NCI-H2029 treated with DMSO at 0.1 percent for 48 hours (cell line): ENCODE measurements around the gene ABCC9.

Source experiments
- DNase-seq: peaks from one replicate; lab custom pipeline; 2025; lab: John Stamatoyannopoulos, UW

The ABCC9 gene

DNA sequence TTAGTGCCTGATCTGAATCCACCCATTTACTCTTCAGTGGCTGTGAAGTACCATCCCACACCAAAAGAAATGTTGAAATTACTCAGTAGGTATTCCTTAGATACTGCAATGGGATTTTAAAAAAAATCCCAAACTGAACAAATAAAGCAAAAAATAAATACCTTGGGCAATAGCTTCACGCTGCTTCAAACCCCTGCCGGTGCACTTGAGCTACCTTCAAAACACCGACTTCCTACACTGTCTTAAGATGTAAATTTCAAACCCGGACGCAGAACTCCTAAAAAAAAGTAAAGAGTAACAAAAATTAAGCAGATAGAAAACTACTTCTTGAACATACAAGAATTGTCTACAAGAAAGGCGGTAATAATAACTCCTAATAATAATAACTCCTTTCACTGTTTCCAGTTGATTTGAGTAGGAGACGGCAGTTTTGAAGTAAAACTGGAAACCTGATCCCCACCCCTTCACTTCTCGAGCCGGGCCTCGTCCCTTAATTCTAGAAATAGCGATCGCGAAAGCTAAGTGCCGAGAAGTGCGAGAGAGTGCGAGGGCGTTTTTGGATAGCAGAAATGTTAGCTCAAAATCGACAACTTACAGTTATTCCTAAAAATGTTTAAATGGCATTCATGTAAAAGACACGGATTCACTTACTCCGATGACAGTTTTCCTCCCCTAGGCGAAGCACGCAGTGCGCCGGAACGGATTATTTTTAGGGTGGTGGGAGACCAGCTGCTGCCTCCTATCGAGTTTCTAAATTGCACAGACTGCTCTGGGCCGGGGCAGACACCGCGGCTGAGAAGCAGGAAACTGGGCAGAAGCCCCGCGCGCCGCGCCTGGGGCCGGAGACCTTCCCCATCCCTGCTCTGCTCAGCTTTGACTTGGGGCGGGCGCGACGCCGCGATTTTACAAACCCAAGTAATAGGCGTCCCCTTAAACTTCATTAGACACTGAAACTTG is at the start of gene ABCC9:
ABCC9 (minus strand) TSS at position 878 of the 957 bp plus-strand sequence. CDS start 4,752 bp downstream, outside the sequence.
- no peak for DNase-seq

DNA sequence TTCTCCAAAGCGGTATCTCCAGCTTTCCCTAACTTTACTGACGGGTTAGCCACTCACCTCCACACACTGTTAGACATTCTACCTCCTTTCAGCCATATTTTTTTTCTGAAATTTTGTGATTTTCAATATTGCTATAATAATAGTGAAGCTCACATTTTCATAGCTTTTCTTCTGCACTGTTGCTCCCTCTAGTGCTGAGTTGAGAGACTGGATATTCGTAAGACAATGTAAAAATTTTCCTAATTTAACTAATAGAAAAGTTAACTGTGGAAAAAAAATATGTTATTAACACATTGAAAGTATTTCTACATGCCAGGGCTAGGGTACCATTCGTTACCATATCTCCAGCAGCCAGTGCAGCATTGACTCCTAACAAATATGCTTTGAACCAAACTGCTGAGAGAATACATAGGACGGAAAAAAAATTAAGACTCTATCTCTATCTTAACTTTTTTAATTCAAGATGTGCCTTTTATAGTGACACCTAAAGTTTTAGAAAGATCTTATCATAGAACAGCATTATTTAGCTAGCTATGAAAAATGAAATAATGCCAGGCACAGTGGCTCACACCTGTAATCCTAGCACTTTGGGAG is 48.7 kb upstream of the ABCC9 start:
- no peak for DNase-seq

DNA sequence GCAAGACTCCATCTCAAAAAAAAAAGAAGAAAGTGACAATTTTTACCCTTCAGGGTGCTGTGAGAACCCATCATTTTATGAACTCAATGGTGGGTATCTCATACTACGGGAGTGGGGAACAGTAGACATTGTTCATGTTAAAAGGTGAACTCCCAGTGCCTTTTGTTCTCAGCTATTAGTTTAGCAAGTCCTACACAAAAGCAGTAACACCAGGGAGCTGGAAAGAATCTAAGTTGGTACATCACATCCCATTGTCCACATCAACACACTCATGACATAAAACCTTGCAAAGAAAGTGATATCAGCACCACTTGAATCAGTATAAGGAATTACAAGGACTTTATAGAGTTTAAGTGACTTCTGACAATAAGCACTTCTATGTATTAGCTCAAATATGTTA is 47.4 kb upstream of the ABCC9 start:
- no peak for DNase-seq

DNA sequence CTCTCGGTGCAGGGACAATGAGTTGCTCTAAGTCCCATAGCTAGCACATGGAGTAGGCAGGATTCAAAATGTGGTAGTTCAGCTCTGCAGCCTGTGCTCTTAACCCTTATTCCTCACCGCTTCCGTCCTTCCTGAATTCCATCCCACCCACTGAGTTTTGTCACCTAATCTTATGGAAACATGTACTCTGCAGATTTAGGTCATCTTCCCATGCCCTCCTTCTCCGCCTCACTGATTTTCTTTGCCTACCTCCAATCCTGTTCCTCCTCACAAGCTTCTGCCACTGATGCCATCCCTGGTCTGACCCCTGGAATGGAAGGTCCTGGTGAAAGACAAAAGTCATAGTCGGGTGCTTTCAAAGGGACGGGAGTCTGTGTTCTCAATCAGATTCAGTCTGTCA is 46.5 kb upstream of the ABCC9 start:
- no peak for DNase-seq

DNA sequence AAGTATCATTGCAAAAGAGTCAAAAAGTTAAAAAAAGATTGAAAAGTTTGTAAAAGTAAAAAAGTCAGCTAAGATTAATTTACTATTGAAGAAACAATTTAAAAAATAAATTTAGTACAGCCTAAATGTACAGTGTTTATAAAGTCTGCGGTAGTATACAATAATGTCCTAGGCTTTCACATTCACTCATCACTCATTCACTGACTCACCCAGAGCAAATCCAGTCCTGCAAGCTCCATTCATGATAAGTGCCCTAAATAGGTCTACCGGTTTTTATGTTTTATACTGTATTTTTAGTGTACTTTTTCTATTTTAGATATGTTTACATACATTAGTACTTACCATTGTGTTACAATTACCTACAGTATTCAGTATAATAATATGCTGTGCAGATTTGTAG is 43.9 kb upstream of the ABCC9 start:
- DNase-seq = no peak

DNA sequence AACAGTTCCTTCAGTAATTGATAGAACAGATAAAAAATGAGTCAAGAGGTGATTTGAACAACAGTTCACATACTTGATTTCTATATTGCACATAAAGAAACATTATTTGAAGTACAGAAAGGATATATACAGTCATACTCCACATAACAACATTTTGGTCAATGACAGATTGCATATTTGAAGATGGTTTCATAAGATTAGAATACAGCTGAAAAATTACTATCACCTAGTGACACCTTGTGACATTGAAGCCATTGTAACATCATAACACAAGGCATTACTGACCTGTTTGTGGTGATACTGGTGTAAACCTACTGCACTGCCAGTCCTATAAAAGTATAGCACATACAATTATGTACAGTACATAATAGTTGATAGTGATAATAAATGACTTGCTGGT is 43.1 kb upstream of the ABCC9 start:
- no peak for DNase-seq

DNA sequence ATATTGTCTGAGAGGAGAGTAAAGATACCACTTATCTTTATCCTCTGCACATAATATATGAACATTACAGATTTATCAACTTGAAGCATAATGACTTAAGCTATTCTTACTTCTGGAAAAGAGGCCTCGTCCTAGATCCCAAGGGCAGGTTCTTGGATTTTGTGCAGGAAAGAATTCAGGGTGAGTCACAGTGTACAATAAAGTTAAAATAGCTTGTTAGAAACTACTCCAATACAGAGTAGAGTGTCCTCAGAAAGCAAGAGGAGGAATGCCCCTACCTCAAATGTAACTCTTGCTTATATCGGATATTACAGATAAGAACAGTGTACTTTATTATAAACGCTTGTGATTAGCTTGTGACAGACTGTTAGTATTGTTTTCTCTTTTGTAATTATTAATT is 41.9 kb upstream of the ABCC9 start:
- DNase-seq = no peak

DNA sequence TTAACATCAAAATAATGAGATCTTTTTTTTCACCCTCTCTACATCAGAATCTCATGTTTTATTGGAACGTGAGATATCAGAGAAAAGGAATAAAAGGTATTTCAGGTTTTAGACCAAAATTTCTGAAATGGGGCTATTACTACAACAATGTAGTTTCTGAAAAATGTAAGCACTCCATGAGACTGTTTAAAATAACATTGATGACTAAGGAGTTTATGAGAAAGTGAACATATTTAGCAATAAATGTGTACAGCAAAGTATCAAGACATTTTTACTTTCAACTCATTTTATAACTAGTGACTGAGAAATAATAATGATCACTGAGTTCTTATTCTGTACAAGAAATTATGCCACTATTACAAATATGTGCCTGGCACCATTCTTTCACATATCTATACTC is 39.3 kb upstream of the ABCC9 start:
- no peak for DNase-seq

DNA sequence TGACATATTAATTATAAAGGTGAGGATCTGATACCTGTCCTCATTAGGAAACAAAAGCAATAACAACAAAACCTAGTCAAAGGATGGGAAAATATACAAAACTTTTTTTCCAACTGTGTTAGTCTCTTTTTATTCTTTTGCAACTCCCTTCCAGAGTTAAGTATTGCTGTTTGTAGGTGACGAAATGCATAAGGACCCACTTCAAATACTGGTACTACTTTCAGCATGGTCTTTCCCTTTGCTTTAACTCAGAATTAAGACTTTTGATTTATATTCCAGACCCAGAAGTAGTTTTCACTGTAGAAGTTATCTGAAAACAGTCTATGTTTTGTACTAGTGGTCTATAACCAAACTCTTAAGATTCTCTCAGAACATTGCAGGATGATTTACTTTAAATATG is 34.1 kb upstream of the ABCC9 start:
- no peak for DNase-seq

DNA sequence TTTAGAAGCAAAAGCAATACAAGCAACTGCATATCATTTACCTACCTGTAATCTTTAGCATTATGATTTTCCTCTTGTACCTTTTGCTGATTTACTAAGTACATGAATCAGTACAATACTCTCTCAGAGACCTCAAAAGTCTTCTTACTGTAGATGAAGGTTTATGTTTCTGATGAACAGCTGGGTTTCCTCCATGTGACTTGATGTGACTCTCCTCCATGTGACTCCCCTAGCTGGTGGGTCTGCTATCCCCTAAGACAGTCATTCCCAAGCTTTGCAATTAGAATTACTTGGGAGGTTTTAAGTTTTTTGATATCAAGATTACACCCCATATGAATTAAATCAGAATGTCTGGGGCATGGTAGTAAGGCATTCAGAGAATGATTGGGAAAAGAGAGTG is 32.0 kb upstream of the ABCC9 start:
- no peak for DNase-seq

DNA sequence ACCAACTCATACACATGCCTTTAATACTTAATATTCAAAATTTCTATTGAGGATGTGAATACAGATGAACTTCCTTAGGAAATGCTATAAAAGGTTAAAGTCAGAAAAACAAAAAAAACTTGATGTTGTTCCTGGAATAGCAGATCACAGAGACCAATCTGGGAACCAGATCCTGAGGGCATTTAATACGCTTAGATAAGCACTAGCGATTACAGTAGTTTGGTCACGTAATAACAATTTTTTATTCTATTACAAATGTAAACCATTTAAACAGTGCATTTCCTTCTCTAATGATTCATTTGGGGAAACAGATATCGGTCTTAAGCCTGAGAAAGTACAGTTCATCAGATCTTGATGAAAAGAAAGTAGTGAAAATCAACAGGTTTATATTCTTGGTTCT is 30.8 kb upstream of the ABCC9 start:
- no peak for DNase-seq

DNA sequence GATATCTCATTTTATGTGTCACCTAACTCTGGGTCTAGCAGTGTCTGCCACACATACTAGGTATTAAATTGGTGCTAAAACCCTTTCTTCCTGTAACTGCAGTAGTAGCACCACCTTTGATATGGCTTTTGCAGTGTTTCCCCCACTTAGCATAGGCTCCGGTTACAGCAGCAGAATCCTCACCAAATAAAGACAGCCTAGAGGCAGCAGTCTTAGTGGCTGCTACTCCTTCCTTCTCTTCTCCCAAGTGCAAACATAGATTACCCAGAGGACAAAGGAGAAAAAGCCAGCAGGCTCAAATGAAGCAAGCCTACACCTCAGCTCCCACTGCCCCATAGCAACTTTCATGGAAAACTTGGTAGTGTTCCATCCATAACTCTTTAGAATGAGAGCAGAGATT is 30.1 kb upstream of the ABCC9 start:
- no peak for DNase-seq

DNA sequence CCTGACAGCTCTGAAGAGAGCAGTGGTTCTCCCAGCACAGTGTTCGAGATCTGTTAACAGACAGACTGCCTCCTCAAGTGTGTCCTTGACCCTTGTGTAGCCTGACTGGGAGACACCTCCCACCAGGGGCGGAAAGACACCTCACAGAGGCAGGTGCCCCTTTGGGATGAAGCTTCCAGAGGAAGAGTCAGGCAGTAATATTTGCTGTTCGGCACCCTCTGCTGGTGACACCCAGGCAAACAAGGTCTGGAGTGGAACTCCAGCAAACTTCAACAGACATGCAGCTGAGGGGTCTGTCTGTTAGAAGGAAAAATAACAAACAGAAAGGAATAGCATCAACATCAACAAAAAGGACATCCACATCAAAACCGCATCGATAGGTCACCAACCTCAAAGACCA is 21.6 kb upstream of the ABCC9 start:
- no peak for DNase-seq

DNA sequence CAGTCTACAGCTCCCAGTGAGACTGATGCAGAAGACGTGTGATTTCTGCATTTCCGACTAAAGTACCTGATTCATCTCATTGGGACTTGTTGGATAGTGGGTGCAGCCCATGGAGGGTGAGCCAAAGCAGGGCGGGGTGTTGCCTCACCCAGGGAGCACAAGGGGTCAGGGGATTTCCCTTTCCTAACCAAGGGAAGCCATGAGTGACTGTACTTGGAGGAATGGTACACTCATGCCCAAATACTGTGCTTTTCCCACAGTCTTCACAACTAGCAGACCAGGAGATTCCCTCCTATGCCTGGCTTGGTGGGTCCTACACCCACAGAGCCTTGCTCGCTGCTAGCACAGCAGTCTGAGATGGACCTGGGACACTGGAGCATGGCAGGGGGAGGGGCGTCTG is 21.0 kb upstream of the ABCC9 start:
- no peak for DNase-seq

DNA sequence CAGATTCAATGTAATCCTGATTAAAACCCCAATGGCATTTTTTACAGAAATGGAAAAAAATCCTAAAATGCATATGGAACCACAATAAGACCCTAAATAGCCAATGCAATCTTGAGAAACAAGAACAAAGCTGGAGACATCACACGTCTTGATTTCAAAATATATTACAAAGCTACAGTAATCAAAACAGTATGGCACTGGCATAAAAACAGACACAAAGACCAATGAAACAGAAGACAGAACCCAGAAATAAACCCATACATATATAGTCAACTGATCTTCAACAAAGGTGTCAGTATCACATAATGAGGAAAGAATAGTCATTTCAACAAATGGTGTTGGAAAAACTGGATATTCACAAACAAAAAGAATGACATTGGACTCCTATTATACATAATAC is 9.4 kb upstream of the ABCC9 start:
- no peak for DNase-seq

DNA sequence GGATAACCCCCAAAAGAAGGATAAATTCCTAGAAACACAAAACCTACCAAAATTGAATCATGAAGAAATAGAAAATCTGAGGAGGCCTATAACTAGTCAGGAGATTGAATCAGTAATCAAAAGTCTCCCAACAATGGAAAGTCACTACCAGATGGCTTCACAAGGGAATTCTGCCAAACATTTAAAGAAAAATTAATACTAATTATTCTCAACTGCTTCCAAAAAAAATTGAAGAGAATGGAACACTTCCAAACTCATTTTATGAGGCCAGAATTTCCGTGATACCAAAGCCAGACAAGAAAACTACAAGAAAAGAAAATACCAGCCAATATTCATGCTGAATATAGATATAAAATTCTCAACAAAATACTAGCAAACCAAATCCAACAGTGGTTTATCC is 7.8 kb upstream of the ABCC9 start:
- no peak for DNase-seq

DNA sequence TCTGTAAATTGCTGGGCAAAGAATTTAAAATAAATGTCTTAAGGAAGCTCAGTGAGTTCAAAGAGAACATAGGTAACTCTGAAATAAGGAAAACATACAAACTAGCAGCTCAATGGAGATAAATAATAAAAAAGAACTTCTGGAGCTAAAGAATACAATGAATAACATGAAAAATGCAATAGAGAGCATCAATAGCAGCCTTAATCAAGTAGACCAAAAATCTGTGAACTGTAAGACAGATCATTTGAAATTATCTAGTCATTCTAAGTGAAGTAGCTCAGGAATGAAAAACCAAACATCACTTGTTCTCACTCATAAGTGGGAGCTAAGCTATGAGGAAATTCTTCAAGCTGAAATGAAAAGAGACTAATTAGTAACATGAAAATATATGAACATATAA is 5.8 kb upstream of the ABCC9 start:
- DNase-seq = no peak

DNA sequence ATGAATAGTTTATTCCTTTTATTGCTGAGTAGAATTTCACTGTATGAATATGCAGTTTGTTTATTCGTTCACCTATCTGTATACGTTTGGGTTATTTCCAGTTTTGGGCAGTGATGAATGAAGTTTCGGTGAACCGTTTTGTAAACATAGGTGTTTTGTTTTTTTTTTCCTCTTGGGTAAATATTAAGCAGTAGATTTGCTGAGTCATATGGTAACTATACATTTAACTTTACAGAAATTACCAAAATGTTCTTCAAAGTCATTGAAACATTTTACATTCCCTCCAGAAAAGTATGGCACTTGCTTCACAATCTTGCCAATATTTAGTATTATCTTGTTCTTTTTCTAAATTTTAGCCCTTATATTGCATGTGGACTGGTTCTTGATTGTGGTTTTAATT is 3.8 kb upstream of the ABCC9 start:
- no peak for DNase-seq

DNA sequence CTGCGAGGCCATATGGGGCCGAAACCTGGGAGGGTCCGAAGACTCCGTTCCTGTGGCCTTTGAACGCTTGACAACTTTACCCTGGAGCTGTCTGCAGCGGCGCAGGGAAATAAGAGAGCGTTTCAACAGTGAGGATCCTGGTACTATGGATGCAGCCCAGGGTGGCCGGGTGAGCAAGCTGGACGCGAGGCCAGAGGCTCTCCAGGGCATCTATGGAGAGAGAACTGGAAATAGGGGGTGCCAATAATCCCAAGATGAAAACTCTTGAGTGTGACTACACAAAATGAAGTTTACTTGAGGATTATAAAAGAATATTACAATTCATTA is 1.1 kb upstream of the ABCC9 start:
- no peak for DNase-seq

DNA sequence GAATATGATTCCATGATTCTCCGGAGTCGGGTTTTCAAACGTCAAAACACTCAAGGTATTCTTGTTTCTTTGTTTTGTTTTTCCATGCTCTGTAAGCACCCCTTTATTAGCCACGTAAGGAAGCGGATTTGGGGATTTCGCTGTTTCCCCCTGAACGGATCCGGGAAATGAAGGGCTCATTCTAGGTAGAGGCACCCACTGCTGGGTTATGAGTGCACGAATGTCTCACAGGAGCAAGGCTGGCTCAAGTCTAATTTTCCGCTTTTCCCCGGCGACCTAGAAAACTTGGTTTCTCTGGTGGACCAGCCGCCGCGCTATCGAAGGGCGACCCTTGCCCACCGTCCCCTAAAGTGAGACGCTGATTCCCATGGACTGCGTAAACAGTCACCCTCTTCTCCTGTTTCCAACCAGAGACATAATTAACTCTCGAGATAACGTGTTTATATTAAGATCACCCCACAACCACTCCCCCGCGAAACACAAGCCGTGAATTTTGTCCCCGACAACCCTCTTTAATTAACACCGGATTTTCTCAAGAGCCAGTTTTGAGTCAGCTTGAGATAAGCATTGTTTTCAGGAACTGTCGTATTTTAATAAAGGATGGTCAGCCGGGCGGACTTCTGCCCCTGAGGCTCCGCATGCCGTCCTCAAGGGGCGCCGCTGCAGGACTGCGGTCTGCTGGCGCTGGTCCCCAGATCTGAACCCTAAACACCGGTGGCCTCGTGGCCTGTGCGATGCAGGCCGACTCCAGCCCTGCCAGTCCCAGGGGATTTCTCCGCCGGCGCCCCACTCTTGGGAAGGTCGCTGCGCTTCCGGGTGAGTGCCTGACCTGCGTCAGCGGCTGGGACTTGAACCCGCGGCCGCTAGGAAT is 515 bp upstream of the ABCC9 start:
- no peak for DNase-seq

DNA sequence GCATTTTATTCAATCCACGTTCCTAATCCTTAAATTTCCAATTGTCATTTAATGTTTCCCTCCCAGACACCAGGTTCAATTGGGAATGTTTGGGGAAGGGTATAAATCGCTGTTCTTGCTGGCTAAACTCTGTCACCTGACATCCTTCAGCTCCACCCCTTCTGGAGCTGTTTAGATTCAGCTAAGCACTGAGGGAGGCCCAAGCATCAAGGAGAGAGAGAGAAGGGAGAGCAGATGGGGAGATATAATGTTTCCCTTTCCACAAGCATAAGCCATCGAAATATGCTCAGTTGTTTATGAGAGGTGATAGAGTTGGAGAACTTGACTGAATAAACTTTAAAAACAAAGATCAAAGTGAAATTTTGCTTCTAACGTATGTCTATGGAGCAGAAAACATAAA is 1.8 kb downstream of the ABCC9 start:
- DNase-seq = no peak

DNA sequence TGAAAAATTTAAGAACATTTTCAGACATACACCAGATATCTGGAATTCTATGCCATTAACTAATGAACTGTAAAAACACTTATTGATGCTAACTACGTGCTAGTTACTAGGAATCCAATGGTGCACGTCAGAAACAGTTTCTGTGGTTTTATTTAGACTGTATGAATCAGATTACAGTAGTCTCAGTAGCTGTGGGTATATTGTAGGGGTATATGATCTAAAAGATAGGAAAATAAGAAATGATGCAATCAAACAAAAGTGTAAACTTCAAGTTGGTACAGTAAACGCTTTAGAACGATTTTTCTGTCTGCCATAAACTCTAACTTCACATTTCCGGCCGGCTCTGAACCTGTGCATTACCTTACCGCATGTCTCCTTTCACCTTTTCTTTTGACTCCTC is 2.3 kb downstream of the ABCC9 start:
- DNase-seq = no peak

DNA sequence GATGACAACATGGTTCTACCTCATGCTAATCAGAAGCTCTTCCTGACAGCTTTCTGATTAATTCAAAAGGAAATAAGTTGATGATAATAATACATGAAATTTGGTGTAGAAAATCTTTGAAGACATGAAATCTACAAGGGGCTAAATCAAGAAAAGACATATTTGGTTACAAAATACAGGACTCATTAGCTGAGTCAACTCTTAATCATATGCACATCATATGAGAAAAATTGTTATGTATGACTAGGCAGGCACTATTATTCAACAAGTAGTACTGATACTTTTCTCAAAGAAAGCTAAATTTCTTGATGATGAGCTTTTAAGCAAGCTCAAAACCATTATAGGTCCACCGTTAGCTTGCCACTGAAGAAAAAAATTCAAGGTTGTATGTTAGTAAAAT is 7.1 kb downstream of the ABCC9 start:
- no peak for DNase-seq
